SU-DHL-6 (cell line): ENCODE measurements around the gene PLIN3.
"Not testable (repeated sequence)": the region's sequence is repeated elsewhere in the genome, so short reads cannot be mapped to it uniquely, and the experiment has no call there.

Source experiments
- H2AFZ ChIP-seq: fragments of 200-600 bp; sonication (generic); 2 replicates; pipeline ENCODE4 v1.6.1; 2014; ENCODE audit warnings: low read depth, mild to moderate bottlenecking, moderate library complexity, mixed read lengths, antibody characterized with exemption, low read length; ENCODE audit not compliant: severe bottlenecking
- H3F3A ChIP-seq: fragments of 200-600 bp; shearing (Covaris generic); 2 replicates; pipeline ENCODE4 v1.6.0; 2016; ENCODE audit warnings: antibody characterized with exemption, mild to moderate bottlenecking; ENCODE audit not compliant: insufficient read depth
- H3K27ac ChIP-seq: fragments of 200-600 bp; sonication (generic); 2 replicates; pipeline ENCODE4 v1.5.1; 2016; ENCODE audit warnings: low read depth, mild to moderate bottlenecking, low read length, moderate library complexity, mixed read lengths
- H3K27me3 ChIP-seq: fragments of 200-600 bp; sonication (generic), shearing (Covaris generic); 2 replicates; pipeline ENCODE4 v1.6.0; 2014; ENCODE audit warnings: mild to moderate bottlenecking, low read length
- H3K36me3 ChIP-seq: fragments of 200-600 bp; sonication (generic); 2 replicates; pipeline ENCODE4 v1.6.1; 2014; ENCODE audit warnings: mild to moderate bottlenecking, low read length, mixed read lengths
- H3K4me2 ChIP-seq: fragments of 300-600, 200-600 bp; shearing (Covaris generic), sonication (generic); 2 replicates; pipeline ENCODE4 v1.6.0; 2014; ENCODE audit warnings: low read length, low read depth, mild to moderate bottlenecking; ENCODE audit not compliant: poor library complexity, severe bottlenecking
- H3K4me3 ChIP-seq: fragments of 200-600 bp; sonication (generic); 2 replicates; pipeline ENCODE4 v1.5.1; 2014; ENCODE audit warnings: antibody characterized with exemption, low read length, mild to moderate bottlenecking, mixed read lengths; ENCODE audit not compliant: insufficient read depth, poor library complexity, severe bottlenecking
- H3K79me2 ChIP-seq: fragments of 200-600 bp; sonication (generic); 2 replicates; pipeline ENCODE4 v1.6.1; 2014; ENCODE audit warnings: mild to moderate bottlenecking, low read length, moderate library complexity; ENCODE audit not compliant: insufficient read depth
- H3K9ac ChIP-seq: fragments of 200-600 bp; sonication (generic); 2 replicates; pipeline ENCODE4 v1.7.0; 2014; ENCODE audit warnings: mild to moderate bottlenecking, low read length
- H3K9me2 ChIP-seq: fragments of 200-600 bp; sonication (generic); replicated peaks from 2 replicates; pipeline ENCODE4 v1.6.1; 2014; ENCODE audit warnings: low read length; ENCODE audit not compliant: insufficient read depth
- H3K9me3 ChIP-seq: fragments of 200-600 bp; sonication (generic); 2 replicates; pipeline ENCODE4 v1.6.1; 2014; ENCODE audit warnings: low read length, mixed read lengths; ENCODE audit not compliant: insufficient read depth
- H4K20me1 ChIP-seq: fragments of 200-600 bp; sonication (generic); 2 replicates; pipeline ENCODE4 v1.6.1; 2014; ENCODE audit warnings: low read depth, mild to moderate bottlenecking, antibody characterized with exemption, low read length, moderate library complexity, mixed read lengths
- CTCF ChIP-seq: fragments of 200-600 bp; sonication (generic); IDR thresholded peaks from one replicate; pipeline ENCODE4 v1.5.1; 2017; ENCODE audit warnings: antibody characterized with exemption, mild to moderate bottlenecking, low read length, moderate library complexity; ENCODE audit not compliant: insufficient read depth, poor library complexity, severe bottlenecking
- EZH2phosphoT487 ChIP-seq: fragments of 200-600 bp; sonication (generic), shearing (Covaris generic); conservative IDR thresholded peaks from 2 replicates; pipeline ENCODE4 v1.6.1; 2018; ENCODE audit warnings: mild to moderate bottlenecking, antibody characterized with exemption, low read length, moderate library complexity, mixed read lengths

Gene PLIN3

GRCh38 chr19:4792019-4792865 is 75.2 kb downstream of the PLIN3 start:
- H2AFZ ChIP-seq: peak overlapping the region; percentile 83
- H3K9me3 ChIP-seq, H3K27me3 ChIP-seq, H3F3A ChIP-seq, H4K20me1 ChIP-seq, H3K36me3 ChIP-seq, H3K9me2 ChIP-seq: not testable (repeated sequence)
- peak overlapping the region; percentile 94 for H3K9ac ChIP-seq
- H3K27ac ChIP-seq: peak overlapping the region; percentile 61
- H3K4me3 ChIP-seq: peak overlapping the region; percentile 84
- peaks cover 49% of the 10 kb centered on the region for H3K79me2 ChIP-seq
- H3K4me2 ChIP-seq: peak overlapping the region; percentile 77

GRCh38 chr19:4791183-4792018 is 76.1 kb downstream of the PLIN3 start, which contains the start of gene FEM1A:
FEM1A (plus strand) TSS chr19:4791734; CDS start chr19:4791855, 121 bp downstream.
- H3K4me3 ChIP-seq: peak within 1 kb of the TSS; percentile 84
- peak within 1 kb of the TSS; percentile 98 for H2AFZ ChIP-seq
- H4K20me1 ChIP-seq: no peaks in the 10 kb centered on the region
- H3K9ac ChIP-seq: peak within 1 kb of the TSS; percentile 94
- H3K27me3 ChIP-seq: no peaks in the 10 kb centered on the region
- H3K4me2 ChIP-seq: peak within 1 kb of the TSS; percentile 77
- H3K27ac ChIP-seq: peak within 1 kb of the TSS; percentile 61
- H3K9me2 ChIP-seq: no peaks in the 10 kb centered on the region
- no peak for TF ChIP-seq EZH2phosphoT487
- TF ChIP-seq CTCF: peak; percentile 97
- H3K9me3 ChIP-seq: no peaks in the 10 kb centered on the region
- H3F3A ChIP-seq: 0 out of 2 replicates have a peak, but pooled peaks cover 8% of the 10 kb centered on the region
- peaks cover 45% of the 10 kb centered on the region for H3K79me2 ChIP-seq
- no peaks in the 10 kb centered on the region; the same call in 1 of the 2 replicates for H3K36me3 ChIP-seq
